NCI-H1105 (cell line): Measurements from ENCODE around the gene ROR2.
"Not testable (repeated sequence)": the region's sequence is repeated elsewhere in the genome, so short reads cannot be mapped to it uniquely, and the experiment has no call there.

Experiments
- DNase-seq: peaks from one replicate; lab custom pipeline; 2025; lab: John Stamatoyannopoulos, UW

ROR2 gene

GRCh38 chr9:91678807-91679580, 271.0 kb downstream of the ROR2 start:
- DNase-seq: no peak

DNA sequence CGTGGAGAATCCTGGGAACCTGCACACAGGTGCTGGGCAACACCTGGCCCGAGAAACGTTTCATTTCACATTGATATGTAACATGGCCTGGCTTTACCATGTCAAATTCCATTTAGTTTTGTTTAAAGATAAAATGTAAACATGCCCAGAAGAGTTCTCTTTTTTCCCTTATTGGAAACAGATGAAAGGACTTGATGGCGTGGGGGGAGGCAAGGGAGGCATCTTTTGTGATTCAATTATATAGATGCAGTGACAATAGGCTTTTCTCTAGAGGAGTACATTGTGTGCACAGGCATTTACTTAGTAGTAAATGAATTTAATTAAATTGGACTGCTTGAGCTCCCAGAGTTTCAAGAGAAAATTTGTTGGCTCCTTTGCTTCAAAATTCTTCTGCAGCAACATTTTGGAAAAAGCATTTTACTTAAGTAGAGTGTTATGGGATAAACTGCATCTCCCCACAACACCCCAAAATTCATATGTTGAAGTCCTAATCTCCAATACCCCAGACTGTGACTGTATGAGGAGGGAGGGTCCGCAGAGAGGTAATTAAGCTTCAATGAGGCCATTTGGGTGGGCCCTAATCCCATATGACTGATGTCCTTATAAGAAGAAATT, 272.1 kb downstream of the ROR2 start:
- DNase-seq: no peak

- no peak for DNase-seq
These were observed 272.7 kb downstream of the ROR2 start for GRCh38 chr9:91677331-91677730.

- no peak for DNase-seq
These were observed 274.0 kb downstream of the ROR2 start for GRCh38 chr9:91676046-91676445.

DNA sequence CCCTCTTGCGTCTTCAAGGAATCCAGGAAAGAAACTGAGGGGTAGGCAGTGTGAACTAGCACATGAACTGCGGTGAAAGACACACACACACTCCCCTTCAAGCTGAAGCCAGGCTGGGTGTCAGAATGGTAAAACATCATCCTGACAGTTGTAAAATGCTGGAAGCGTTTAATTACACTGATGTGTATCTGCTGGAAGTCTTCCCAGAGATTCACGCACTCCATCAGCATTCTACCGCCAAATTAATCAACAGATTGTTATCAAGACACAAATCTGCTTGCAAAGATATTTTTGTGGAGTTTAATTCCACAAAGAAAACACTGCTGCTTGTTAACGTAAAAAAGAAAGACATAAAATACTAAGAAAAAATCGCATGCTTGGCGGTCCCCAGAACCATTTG, 285.4 kb downstream of the ROR2 start:
- no peak for DNase-seq

DNA sequence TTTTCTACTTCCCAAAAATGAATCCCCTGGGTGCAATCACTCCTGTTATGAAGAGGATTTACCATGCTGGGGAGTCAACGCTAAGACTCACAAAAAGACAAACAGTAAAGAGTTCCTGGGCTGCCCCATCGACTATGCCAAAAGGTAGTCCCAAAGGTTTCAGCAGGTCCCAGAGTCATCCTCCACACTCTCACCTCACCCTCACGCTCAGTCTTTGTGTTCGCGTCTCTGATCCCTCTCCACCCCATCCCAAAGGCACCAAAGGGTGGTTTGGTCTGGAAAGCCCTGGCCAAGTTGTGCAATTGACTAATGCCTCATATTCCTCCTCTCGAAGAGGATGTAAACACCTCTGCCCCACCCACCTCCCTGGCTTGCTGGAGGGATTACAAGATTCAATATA, 286.2 kb downstream of the ROR2 start:
- no peak for DNase-seq

GRCh38 chr9:91661451-91661850, 288.6 kb downstream of the ROR2 start:
- DNase-seq: no peak

DNA sequence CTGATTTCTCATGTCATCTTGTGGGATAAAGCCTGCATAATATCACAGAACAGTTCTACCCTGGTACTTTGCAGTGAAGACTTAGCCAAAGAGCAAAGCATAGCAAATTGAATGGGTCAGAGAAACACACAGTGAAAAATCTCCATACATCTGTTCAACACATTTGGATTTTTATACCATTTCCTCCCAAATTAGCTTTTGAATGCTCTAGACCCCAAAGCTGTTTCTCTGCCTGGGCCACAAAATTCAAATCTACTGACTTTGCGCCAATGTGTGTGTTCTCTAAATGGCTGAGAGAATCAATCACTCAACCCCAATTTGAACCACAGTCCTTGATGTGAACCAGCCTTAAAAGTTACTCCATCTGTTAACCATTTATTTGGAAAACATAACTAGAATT, 289.5 kb downstream of the ROR2 start:
- no peak for DNase-seq

DNA sequence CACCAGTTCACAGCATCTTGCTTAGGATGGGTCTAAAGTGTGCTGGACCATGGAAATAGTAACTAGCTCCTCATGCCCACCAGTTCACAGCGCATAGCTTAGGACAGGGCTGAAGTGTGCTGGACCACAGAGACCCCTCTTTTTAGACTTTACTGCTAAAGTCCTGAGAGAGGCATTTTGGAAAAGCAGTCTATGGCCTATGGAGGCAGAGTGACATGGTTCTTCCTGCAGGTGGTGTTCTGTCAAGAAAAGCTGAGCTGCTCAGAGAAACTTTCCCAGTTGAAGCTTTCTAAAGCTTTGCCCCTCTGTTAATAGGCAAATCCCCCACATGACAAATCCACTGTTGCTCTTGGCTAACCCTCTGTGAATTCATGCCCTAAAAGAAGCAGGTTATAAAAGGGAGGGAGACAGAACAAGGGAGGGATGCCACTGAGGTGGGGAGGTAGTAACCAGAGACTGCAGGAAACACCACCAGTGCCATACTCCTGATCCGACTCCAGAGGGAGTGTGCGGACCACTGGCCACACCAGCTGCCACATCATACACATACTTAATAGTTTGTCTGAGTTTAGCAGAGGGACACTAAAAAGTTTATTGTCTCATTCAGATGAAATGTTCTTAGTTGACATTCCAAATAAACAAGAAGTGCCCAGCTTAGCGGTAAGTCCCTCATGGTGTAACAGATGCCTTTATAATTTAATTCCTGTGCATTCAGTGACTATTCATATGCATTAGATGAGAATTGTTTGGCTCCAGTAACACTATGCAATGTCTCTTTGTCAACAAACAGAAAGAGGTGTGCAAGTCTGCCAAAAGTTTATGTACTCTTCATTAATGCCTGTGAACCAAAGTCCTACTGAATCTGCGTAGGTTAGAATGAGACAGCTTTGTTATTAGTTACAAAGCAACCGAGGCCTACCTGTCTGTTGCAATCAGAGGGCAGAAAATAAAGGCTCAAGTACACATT, 290.2 kb downstream of the ROR2 start:
- DNase-seq: peak; percentile 10

DNA sequence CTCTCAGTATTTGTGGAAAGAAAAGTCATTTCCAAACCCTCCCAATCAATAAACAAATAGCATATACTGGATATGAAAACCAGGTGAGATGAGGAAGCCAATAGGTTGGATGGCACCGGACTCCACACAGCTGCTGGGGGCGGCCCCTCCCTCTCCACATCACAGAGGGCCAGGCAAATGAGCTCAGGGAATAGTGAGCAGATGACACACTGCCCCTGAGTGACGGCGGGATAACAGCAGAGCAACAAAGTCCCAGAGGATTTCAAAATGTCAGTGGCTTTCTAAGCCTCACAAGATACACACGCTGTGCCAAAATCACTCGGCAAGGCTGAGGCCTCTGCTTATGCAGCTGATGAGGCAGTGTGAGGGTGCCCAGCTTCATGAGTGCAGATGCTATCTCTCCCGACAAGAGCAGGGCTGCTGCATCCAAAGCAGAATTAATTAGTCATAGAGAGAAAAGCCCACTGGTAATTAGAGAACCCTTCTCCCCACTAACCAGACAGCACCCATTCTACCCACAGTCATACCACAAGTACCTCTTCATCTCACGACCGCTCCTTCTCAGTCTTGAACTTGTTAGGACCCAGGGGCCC, 291.4 kb downstream of the ROR2 start:
- DNase-seq: no peak

GRCh38 chr9:91657501-91657900, 292.5 kb downstream of the ROR2 start:
- DNase-seq: no peak

DNA sequence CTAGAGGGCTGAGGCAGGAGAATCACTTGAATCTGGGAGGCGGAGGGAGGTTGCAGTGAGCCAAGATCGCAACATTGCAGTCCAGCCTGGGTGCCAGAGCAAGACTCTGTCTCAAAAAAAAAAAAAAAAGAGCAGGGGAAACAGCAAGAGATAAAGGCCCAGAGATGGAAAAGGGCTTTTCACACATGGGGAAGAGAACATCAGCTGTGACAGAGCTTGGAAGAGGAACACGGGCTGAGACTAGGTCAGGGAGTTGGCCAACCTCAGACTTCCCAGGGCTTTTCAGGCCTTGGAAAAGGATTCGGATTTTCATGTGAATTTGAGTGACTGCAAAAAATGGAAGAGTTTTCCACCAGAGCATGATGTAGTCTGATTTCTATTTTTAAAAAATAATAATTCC, 294.4 kb downstream of the ROR2 start:
- DNase-seq: no peak

DNA sequence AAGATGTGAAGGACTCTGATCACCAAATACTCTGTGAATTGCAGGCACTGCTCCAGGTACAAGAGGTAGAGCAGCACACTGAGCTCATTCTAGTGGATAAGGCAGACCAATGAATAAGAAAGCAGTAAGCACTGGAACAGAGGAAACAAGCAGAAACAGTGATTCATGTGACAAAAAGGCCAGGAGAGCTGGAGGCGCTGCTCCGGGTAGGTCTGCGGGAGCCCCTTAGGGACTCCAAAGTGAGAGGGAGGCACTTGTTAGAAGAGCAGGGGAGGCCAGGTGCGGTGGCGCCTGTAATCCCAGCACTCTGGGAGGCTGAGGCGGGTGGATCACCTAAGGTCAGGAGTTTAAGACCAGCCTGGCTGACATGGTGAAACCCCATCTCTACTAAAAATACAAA, 294.8 kb downstream of the ROR2 start:
- no peak for DNase-seq

DNA sequence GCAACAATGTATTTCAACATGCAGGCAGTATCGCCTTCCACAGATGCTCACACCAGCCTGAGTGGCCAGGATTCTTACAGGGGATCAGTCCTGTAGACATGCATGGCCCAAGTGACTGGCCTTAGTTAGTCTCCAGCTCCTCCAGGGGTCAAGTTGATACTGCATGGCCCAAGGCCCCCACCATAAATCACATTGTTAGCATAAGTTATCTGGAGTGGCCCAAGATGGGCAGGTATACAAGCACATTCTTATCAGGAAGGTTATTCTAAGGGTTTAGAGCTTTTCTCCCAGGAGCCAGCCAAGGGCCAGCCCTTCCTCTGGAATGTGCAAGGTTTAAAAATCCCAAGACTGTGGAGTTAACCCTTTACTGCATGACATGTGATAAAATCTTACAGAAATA, 295.5 kb downstream of the ROR2 start:
- DNase-seq: no peak

DNA sequence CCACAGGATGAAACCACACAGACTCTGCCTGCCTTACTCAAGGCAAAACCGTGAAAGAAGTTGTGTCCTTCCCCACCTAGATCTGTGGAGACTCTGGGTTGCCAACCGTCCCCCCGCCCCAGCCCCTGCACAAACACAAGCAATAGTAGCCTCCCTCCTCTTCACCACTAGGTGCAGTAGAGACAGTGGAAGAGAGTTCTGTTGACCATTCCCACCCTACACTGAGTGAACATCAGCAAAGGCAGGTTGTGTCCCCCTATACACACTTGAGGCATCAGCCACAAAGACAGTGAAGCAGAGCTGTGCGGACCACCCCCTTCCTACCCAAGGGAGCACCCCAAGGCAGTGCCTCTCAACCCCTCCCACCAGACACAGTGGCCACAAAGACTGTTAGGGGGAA, 302.7 kb downstream of the ROR2 start:
- no peak for DNase-seq

GRCh38 chr9:91646702-91647101, 303.3 kb downstream of the ROR2 start:
- no peak for DNase-seq

GRCh38 chr9:91644433-91644832, 305.6 kb downstream of the ROR2 start:
- no peak for DNase-seq

GRCh38 chr9:91643481-91644077, 306.4 kb downstream of the ROR2 start:
- DNase-seq: no peak

- DNase-seq: no peak
These were observed 307.3 kb downstream of the ROR2 start for GRCh38 chr9:91642771-91643170.

DNA sequence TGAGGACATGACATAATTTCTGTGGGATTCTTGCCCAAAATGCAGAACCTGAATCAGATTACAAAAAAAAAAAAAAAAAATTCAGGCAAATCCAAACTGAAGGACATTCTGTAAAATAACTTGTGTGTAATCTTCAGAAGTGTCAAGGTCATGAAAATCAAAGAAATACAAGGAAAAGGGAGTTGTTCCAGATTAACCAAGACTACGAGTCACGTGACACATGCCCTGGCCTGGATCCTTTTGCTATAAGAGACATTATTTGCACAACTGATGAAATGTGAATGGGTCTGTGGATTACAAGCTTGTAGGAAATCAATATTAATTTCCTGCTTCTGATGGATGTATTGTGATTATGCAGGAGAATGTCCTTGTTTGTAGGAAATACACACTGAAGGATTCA, 309.6 kb downstream of the ROR2 start:
- DNase-seq: no peak

- no peak for DNase-seq
These were observed 311.0 kb downstream of the ROR2 start for GRCh38 chr9:91639054-91639453.

DNA sequence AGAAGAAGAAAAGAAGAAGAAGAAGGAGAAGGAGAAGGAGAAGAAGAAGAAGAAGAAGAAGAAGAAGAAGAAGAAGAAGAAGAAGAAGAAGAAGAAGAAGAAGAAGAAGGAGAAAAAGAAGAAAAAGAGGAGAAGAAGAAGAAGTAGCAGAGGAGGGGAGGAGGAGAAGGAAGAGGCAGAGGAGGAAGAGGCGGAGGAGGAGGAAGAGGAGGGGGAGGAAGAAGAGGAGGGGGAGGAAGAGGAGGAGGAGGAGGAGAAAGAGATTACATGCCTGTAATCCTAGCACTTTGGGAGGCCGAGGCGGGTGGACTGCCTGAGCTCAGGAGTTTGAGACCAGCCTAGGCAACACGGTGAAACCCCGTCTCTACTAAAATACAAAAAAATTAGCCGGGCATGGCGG, 315.2 kb downstream of the ROR2 start:
- not testable (repeated sequence) for DNase-seq
